Erythroblast (primary cell): ENCODE results near the gene TOR1AIP2.

Source experiments
- DNase-seq, 2 experiments: peaks; one replicate each; lab custom pipeline; 2025; lab: John Stamatoyannopoulos, UW
- GATA1 ChIP-seq: IDR thresholded peaks from 2 replicates; pipeline ENCODE4 v1.6.1; 2011; ENCODE audit warnings: low read depth, mild to moderate bottlenecking, control low read depth, low read length, moderate library complexity
- POLR2A ChIP-seq: IDR thresholded peaks from 2 replicates; pipeline ENCODE4 v1.6.1; 2011; ENCODE audit warnings: mild to moderate bottlenecking, low read length

The TOR1AIP2 gene

GRCh38 chr1:179825206-179825605, 52.4 kb downstream of the TOR1AIP2 start:
- no peak for DNase-seq
- TF ChIP-seq GATA1, result no peak
- no peak for TF ChIP-seq POLR2A

- TF ChIP-seq POLR2A, result no peak
- no peak for TF ChIP-seq GATA1
- no peak for DNase-seq
Measured at GRCh38 chr1:179824265-179824664, 53.3 kb downstream of the TOR1AIP2 start.

- DNase-seq, result no peak
- TF ChIP-seq GATA1, result no peak
- no peak for TF ChIP-seq POLR2A
Measured at GRCh38 chr1:179823693-179824092, 53.9 kb downstream of the TOR1AIP2 start.

GRCh38 chr1:179822065-179822464, 55.5 kb downstream of the TOR1AIP2 start:
- no peak for TF ChIP-seq GATA1
- TF ChIP-seq POLR2A, result no peak
- no peak for DNase-seq

GRCh38 chr1:179821524-179821923, 56.1 kb downstream of the TOR1AIP2 start:
- DNase-seq, result no peak
- TF ChIP-seq GATA1, result no peak
- no peak for TF ChIP-seq POLR2A

GRCh38 chr1:179820226-179820970, 57.2 kb downstream of the TOR1AIP2 start:
- no peak for DNase-seq
- TF ChIP-seq POLR2A (no peak), GATA1 (no peak)

- TF ChIP-seq GATA1 (no peak), POLR2A (no peak)
- no peak for DNase-seq
Measured at GRCh38 chr1:179818743-179819173, 58.8 kb downstream of the TOR1AIP2 start.

GRCh38 chr1:179818260-179818659, 59.3 kb downstream of the TOR1AIP2 start:
- no peak for DNase-seq
- TF ChIP-seq POLR2A, result no peak
- TF ChIP-seq GATA1, result no peak

- TF ChIP-seq GATA1 (no peak), POLR2A (no peak)
- DNase-seq, result no peak
Measured at GRCh38 chr1:179817789-179818188, 59.8 kb downstream of the TOR1AIP2 start.

- DNase-seq, result no peak
- TF ChIP-seq POLR2A (no peak), GATA1 (no peak)
Measured at GRCh38 chr1:179817056-179817455, 60.5 kb downstream of the TOR1AIP2 start.

GRCh38 chr1:179816196-179816960, 61.2 kb downstream of the TOR1AIP2 start:
- TF ChIP-seq POLR2A, result no peak
- no peak for TF ChIP-seq GATA1
- no peak for DNase-seq

GRCh38 chr1:179815641-179816040, 62.0 kb downstream of the TOR1AIP2 start:
- no peak for DNase-seq
- no peak for TF ChIP-seq GATA1
- no peak for TF ChIP-seq POLR2A

GRCh38 chr1:179814546-179814838, 63.1 kb downstream of the TOR1AIP2 start:
- TF ChIP-seq GATA1 (no peak), POLR2A (no peak)
- no peak for DNase-seq
